ENCODE measurements around the gene KLHL3. TPM values are rescaled to one million over a fixed set of nuclear protein-coding genes. Genes with fewer than 3 reads are reported as not detected.

The KLHL3 gene
- total RNA-seq, 2 donors from 2014 or later = 17.5 to 24.6 TPM

GRCh38 chr5:137754188-137754960 is 18.5 kb upstream of the KLHL3 start, which contains the start of gene HNRNPA0:
HNRNPA0 (minus strand) TSS chr5:137754363; CDS start chr5:137754066, 297 bp downstream.
- peak within 1 kb of the TSS; percentile 99 for H3K27ac Mint-ChIP-seq
- H3K4me1 Mint-ChIP-seq = peaks cover 30% of the 10 kb centered on the region
- H3K36me3 Mint-ChIP-seq (ENCODE audit: low read depth) = peaks cover 2% of the 10 kb centered on the region
- DNase-seq (peak; percentile 93 to 95 (median 95)), ATAC-seq (peak; percentile 86)
- H3K4me3 Mint-ChIP-seq = peak within 1 kb of the TSS; percentile 97
- no peaks in the 10 kb centered on the region for H3K27me3 Mint-ChIP-seq
- no peaks in the 10 kb centered on the region for H3K9me3 ChIP-seq (ENCODE audit: control insufficient read depth, low read length, poor library complexity, severe bottlenecking)

- Mint-ChIP-seq H3K36me3 (ENCODE audit: low read depth) (peaks cover 2% of the 10 kb centered on the region), H3K4me1 (peaks cover 30% of the 10 kb centered on the region)
- DNase-seq = no peak
Measured at GRCh38 chr5:137753691-137754187, 17.9 kb upstream of the KLHL3 start.

GRCh38 chr5:137752905-137753690 is 17.2 kb upstream of the KLHL3 start:
- peaks cover 30% of the 10 kb centered on the region for H3K4me1 Mint-ChIP-seq
- ATAC-seq = no peak
- DNase-seq = peak; percentile 29 to 36 (median 33)
- H3K9me3 ChIP-seq (ENCODE audit: control insufficient read depth, low read length, poor library complexity, severe bottlenecking) = no peaks in the 10 kb centered on the region
- peak overlapping the region; percentile 99 for H3K27ac Mint-ChIP-seq
- H3K27me3 Mint-ChIP-seq = no peaks in the 10 kb centered on the region
- peak overlapping the region; percentile 97 for H3K4me3 Mint-ChIP-seq
- H3K36me3 Mint-ChIP-seq (ENCODE audit: low read depth) = peaks cover 2% of the 10 kb centered on the region

More at GRCh38 chr5:137753691-137754187, 17.9 kb upstream of the KLHL3 start:
- H3K27ac Mint-ChIP-seq = peak overlapping the region; percentile 99
- H3K27me3 Mint-ChIP-seq = no peaks in the 10 kb centered on the region
- peak; percentile 18 for ATAC-seq
- H3K9me3 ChIP-seq (ENCODE audit: control insufficient read depth, low read length, poor library complexity, severe bottlenecking) = no peaks in the 10 kb centered on the region
- H3K4me3 Mint-ChIP-seq = peak overlapping the region; percentile 97

- no peak for ATAC-seq
- Mint-ChIP-seq H3K4me1 (peaks cover 30% of the 10 kb centered on the region), H3K27me3 (no peaks in the 10 kb centered on the region), H3K4me3 (peak overlapping the region; percentile 97), H3K36me3 (ENCODE audit: low read depth) (peaks cover 2% of the 10 kb centered on the region), H3K27ac (peak overlapping the region; percentile 99)
- no peak for DNase-seq
- H3K9me3 ChIP-seq (ENCODE audit: control insufficient read depth, low read length, poor library complexity, severe bottlenecking) = no peaks in the 10 kb centered on the region
Measured at GRCh38 chr5:137751869-137752491, 16.1 kb upstream of the KLHL3 start.

- Mint-ChIP-seq H3K4me1 (peaks cover 28% of the 10 kb centered on the region), H3K27me3 (no peaks in the 10 kb centered on the region), H3K4me3 (no peak overlapping the region), H3K27ac (no peak overlapping the region), H3K36me3 (ENCODE audit: low read depth) (peaks cover 2% of the 10 kb centered on the region)
- ATAC-seq (no peak), DNase-seq (no peak)
- H3K9me3 ChIP-seq (ENCODE audit: control insufficient read depth, low read length, poor library complexity, severe bottlenecking) = no peaks in the 10 kb centered on the region
Measured at GRCh38 chr5:137750436-137750835, 14.5 kb upstream of the KLHL3 start.

- DNase-seq (no peak), ATAC-seq (no peak)
- H3K4me3 Mint-ChIP-seq = no peak overlapping the region
- no peaks in the 10 kb centered on the region for H3K9me3 ChIP-seq (ENCODE audit: control insufficient read depth, low read length, poor library complexity, severe bottlenecking)
- no peaks in the 10 kb centered on the region for H3K27me3 Mint-ChIP-seq
- no peak overlapping the region for H3K27ac Mint-ChIP-seq
- H3K36me3 Mint-ChIP-seq (ENCODE audit: low read depth) = peaks cover 2% of the 10 kb centered on the region
- H3K4me1 Mint-ChIP-seq = peaks cover 24% of the 10 kb centered on the region
Measured at GRCh38 chr5:137747848-137748247, 12.0 kb upstream of the KLHL3 start.

GRCh38 chr5:137743031-137743640 is 7.2 kb upstream of the KLHL3 start:
- ATAC-seq (peak; percentile 90), DNase-seq (peak; percentile 23 to 49 (median 25))
- H3K9me3 ChIP-seq (ENCODE audit: control insufficient read depth, low read length, poor library complexity, severe bottlenecking) = no peaks in the 10 kb centered on the region
- Mint-ChIP-seq H3K36me3 (ENCODE audit: low read depth) (no peaks in the 10 kb centered on the region), H3K4me1 (peaks cover 10% of the 10 kb centered on the region), H3K4me3 (no peak overlapping the region), H3K27me3 (no peaks in the 10 kb centered on the region), H3K27ac (no peak overlapping the region)

GRCh38 chr5:137741718-137742117 is 5.8 kb upstream of the KLHL3 start:
- H3K9me3 ChIP-seq (ENCODE audit: control insufficient read depth, low read length, poor library complexity, severe bottlenecking) = no peaks in the 10 kb centered on the region
- H3K27ac Mint-ChIP-seq = no peak overlapping the region
- ATAC-seq (no peak), DNase-seq (no peak)
- no peak overlapping the region for H3K4me3 Mint-ChIP-seq
- peaks cover 10% of the 10 kb centered on the region for H3K4me1 Mint-ChIP-seq
- no peaks in the 10 kb centered on the region for H3K27me3 Mint-ChIP-seq
- H3K36me3 Mint-ChIP-seq (ENCODE audit: low read depth) = no peaks in the 10 kb centered on the region

GRCh38 chr5:137739737-137740136 is 3.8 kb upstream of the KLHL3 start:
- H3K4me1 Mint-ChIP-seq = peaks cover 10% of the 10 kb centered on the region

GRCh38 chr5:137738947-137739346 is 3.1 kb upstream of the KLHL3 start:
- Mint-ChIP-seq H3K27me3 (no peaks in the 10 kb centered on the region), H3K27ac (no peak overlapping the region), H3K36me3 (ENCODE audit: low read depth) (no peaks in the 10 kb centered on the region), H3K4me1 (peaks cover 10% of the 10 kb centered on the region), H3K4me3 (no peak overlapping the region)
- H3K9me3 ChIP-seq (ENCODE audit: control insufficient read depth, low read length, poor library complexity, severe bottlenecking) = no peaks in the 10 kb centered on the region
- DNase-seq = no peak
- no peak for ATAC-seq

More at GRCh38 chr5:137739737-137740136, 3.8 kb upstream of the KLHL3 start:
- Mint-ChIP-seq H3K36me3 (ENCODE audit: low read depth) (no peaks in the 10 kb centered on the region), H3K27ac (peak overlapping the region; percentile 45), H3K4me3 (peak overlapping the region; percentile 2), H3K27me3 (no peaks in the 10 kb centered on the region)
- ATAC-seq = no peak
- DNase-seq = no peak
- H3K9me3 ChIP-seq (ENCODE audit: control insufficient read depth, low read length, poor library complexity, severe bottlenecking) = no peaks in the 10 kb centered on the region

GRCh38 chr5:137737349-137738131 is 1.7 kb upstream of the KLHL3 start:
- H3K9me3 ChIP-seq (ENCODE audit: control insufficient read depth, low read length, poor library complexity, severe bottlenecking) = no peaks in the 10 kb centered on the region
- Mint-ChIP-seq H3K27me3 (peaks cover 5% of the 10 kb centered on the region), H3K4me1 (peaks cover 7% of the 10 kb centered on the region), H3K27ac (no peak overlapping the region), H3K4me3 (no peak overlapping the region), H3K36me3 (ENCODE audit: low read depth) (no peaks in the 10 kb centered on the region)
- DNase-seq (no peak), ATAC-seq (peak; percentile 81)

- peaks cover 5% of the 10 kb centered on the region for H3K27me3 Mint-ChIP-seq
- no peak overlapping the region for H3K4me3 Mint-ChIP-seq
- ATAC-seq = no peak
- peaks cover 11% of the 10 kb centered on the region for H3K4me1 Mint-ChIP-seq
- peaks cover 2% of the 10 kb centered on the region for H3K36me3 Mint-ChIP-seq (ENCODE audit: low read depth)
- no peak overlapping the region for H3K27ac Mint-ChIP-seq
- DNase-seq = no peak
- no peaks in the 10 kb centered on the region for H3K9me3 ChIP-seq (ENCODE audit: control insufficient read depth, low read length, poor library complexity, severe bottlenecking)
Measured at GRCh38 chr5:137736496-137736895, 607 bp upstream of the KLHL3 start.

Data from T-helper 17 cell (primary cell).